HepG2 (cell line): ENCODE data around the gene ARHGAP33. TPM values are rescaled to one million over a fixed set of nuclear protein-coding genes. Genes with fewer than 3 reads are reported as not detected.
A peak's percentile ranks its signal among the peaks of the same experiment; 100 is the strongest.

Experiments
- ATAC-seq: fragments of 200-7000 bp; cut with Tn5 transposase; 3 replicates; pipeline ENCODE4 v1.9.1; 2020; ENCODE audit warnings: mild to moderate bottlenecking, moderate library complexity
- BruUV-seq: library from RNA; stranded (reverse); fragments of 400-500 nt; replicated peaks from 2 replicates; lab custom pipeline; 2021; lab: Mats Ljungman, UMichigan
- CTCF ChIA-PET: fragments of 300-600 bp; formaldehyde crosslinking; extraction: SDS; loops from one replicate; lab custom pipeline; 2021; ENCODE audit warnings: low total read pairs, inconsistent platforms, low intra/inter-chr PET ratio; lab: Yijun Ruan, JAX
- POLR2A ChIA-PET: fragments of 350-600 bp; sonication (Branson Sonifier 250); formaldehyde crosslinking; loops from one replicate; lab custom pipeline; 2020; ENCODE audit warnings: antibody characterized with exemption, inconsistent platforms; lab: Yijun Ruan, JAX
- DNase-seq: peaks from one replicate; pipeline ENCODE4 v3.0.0-alpha.2; 2015; ENCODE audit warnings: low spot score
- FAIRE-seq: peaks from 3 replicates; lab custom pipeline; 2011; peaks lifted over from hg19 to GRCh38; lab: Jason Lieb, UNC
- H2AFZ ChIP-seq: one replicate; pipeline ENCODE4 v1.6.1; 2011; ENCODE audit warnings: low read length, inconsistent platforms
- H3K27ac ChIP-seq: fragments of 300-600 bp; 3 replicates; pipeline ENCODE4 v1.8.0; 2011; ENCODE audit warnings: mixed run types, mild to moderate bottlenecking, mixed read lengths, low read length, inconsistent platforms; ENCODE audit not compliant: insufficient read depth; ENCODE audit errors: extremely low read length
- H3K27me3 ChIP-seq, 2 experiments: fragments of 200-600 bp in 1 of 2; 2 replicates in 1 of 2; 3 replicates in 1 of 2; pipeline versions ENCODE4 v1.6.0 to v1.8.0; 2011; ENCODE audit warnings: low read length in 2 of 2, mild to moderate bottlenecking in 2 of 2, moderate library complexity in 2 of 2, inconsistent platforms in 1 of 2; ENCODE audit not compliant: insufficient read depth in 2 of 2, control insufficient read depth in 1 of 2
- H3K36me3 ChIP-seq, 2 experiments: fragments of 200-600 bp in 1 of 2; replicated peaks in 1 of 2; 2 replicates in 1 of 2; 3 replicates in 1 of 2; pipeline versions ENCODE4 v1.5.1 to v1.8.0; 2011; ENCODE audit warnings: low read length in 2 of 2, inconsistent platforms in 1 of 2; ENCODE audit not compliant: insufficient read depth in 2 of 2, control insufficient read depth in 1 of 2
- H3K4me1 ChIP-seq: 2 replicates; pipeline ENCODE4 v1.5.1; 2012; ENCODE audit warnings: low read length, inconsistent platforms; ENCODE audit not compliant: insufficient read depth
- H3K4me2 ChIP-seq: 2 replicates; pipeline ENCODE4 v1.6.0; 2011; ENCODE audit warnings: low read depth, low read length, inconsistent platforms
- H3K4me3 ChIP-seq, 3 experiments: fragments of 200-600 bp in 1 of 3; sonication (generic), shearing (Covaris generic) in 1 of 3; replicated peaks in 1 of 3; 2 replicates each; pipeline ENCODE4 v1.5.1; 2011 to 2016; ENCODE audit warnings: low read length in 3 of 3, inconsistent platforms in 2 of 3, low read depth in 2 of 3, mild to moderate bottlenecking in 2 of 3, control low read depth in 1 of 3, mixed read lengths in 1 of 3; ENCODE audit not compliant: insufficient read depth in 1 of 3
- H3K79me2 ChIP-seq: one replicate; pipeline ENCODE4 v1.6.1; 2011; ENCODE audit warnings: low read length, inconsistent platforms; ENCODE audit not compliant: insufficient read depth
- H3K9ac ChIP-seq: 2 replicates; pipeline ENCODE4 v1.6.0; 2011; ENCODE audit warnings: mild to moderate bottlenecking, low read depth, low read length, inconsistent platforms; ENCODE audit not compliant: insufficient read depth
- H3K9me3 ChIP-seq: 2 replicates; pipeline ENCODE4 v1.5.1; 2012; ENCODE audit warnings: mild to moderate bottlenecking, low read length
- H4K20me1 ChIP-seq: 2 replicates; pipeline ENCODE4 v1.6.0; 2011; ENCODE audit warnings: inconsistent platforms, mild to moderate bottlenecking, low read length, moderate library complexity; ENCODE audit not compliant: insufficient read depth
- AGO2 ChIP-seq: fragments of 200-400 bp; formaldehyde crosslinking; optimal IDR thresholded peaks from 2 replicates; pipeline ENCODE3; 2017; ENCODE audit warnings: mild to moderate bottlenecking, low read depth, low read length, moderate library complexity
- NAIF1 ChIP-seq: sonication (generic); formaldehyde crosslinking; IDR thresholded peaks from 2 replicates; pipeline ENCODE4 v1.5.0; 2020; ENCODE audit warnings: mild to moderate bottlenecking, missing genetic modification reagents, borderline replicate concordance
- NFYC ChIP-seq: IDR thresholded peaks from 2 replicates; pipeline ENCODE4 v1.6.1; 2016; ENCODE audit warnings: missing genetic modification reagents, missing compliant biosample characterization
- PAF1 ChIP-seq: IDR thresholded peaks from 2 replicates; pipeline ENCODE4 v1.6.1; 2016; ENCODE audit warnings: missing genetic modification reagents, missing compliant biosample characterization
- SMC3 ChIP-seq: IDR thresholded peaks from 2 replicates; pipeline ENCODE4 v1.6.1; 2011; ENCODE audit warnings: low read length, improper control_type of control experiment
- SP5 ChIP-seq: IDR thresholded peaks from 2 replicates; pipeline ENCODE4 v1.6.1; 2016; ENCODE audit warnings: low read depth, borderline replicate concordance
- STAG1 ChIP-seq: sonication (generic); formaldehyde crosslinking; IDR thresholded peaks from 2 replicates; pipeline ENCODE4 v1.4.0; 2020; ENCODE audit warnings: missing genetic modification reagents
- ZFP1 ChIP-seq: IDR thresholded peaks from 2 replicates; pipeline ENCODE4 v1.6.1; 2016
- ZNF3 ChIP-seq: IDR thresholded peaks from 2 replicates; pipeline ENCODE4 v1.7.0; 2017; ENCODE audit warnings: inconsistent platforms
- ZNF678 ChIP-seq: sonication (generic); formaldehyde crosslinking; IDR thresholded peaks from 2 replicates; pipeline ENCODE4 v1.4.0; 2020; ENCODE audit warnings: mild to moderate bottlenecking, missing genetic modification reagents
- WGBS: methylation state at CpG from one replicate; pipeline ENCODE4 v1.1.6; 2017; ENCODE audit warnings: low lambda C conversion rate; 5-methylcytosine and 5-hydroxymethylcytosine counted together
- in situ Hi-C: cut with HindIII; loops from 2 replicates; pipeline ENCODE4 v1.10.0; 2017; ENCODE audit warnings: low pct_unique_long_range_greater_than_20kb; ENCODE audit not compliant: extremely low pct_ligation_motif_present
- intact Hi-C: fragments of 100-400 bp; cut with micrococcal nuclease; formaldehyde crosslinking; loops from one replicate; pipeline ENCODE4 v1.10.0; 2022; ENCODE audit not compliant: unreplicated experiment
- polyA plus RNA-seq, 8 experiments: library from polyadenylated mRNA; depleted of rRNA in 3 of 8; stranded (reverse) in 7 of 8; unstranded in 1 of 8; fragments of >200 nt; fragmentation: Illumina TruSeq in 4 of 8; extraction: Trizol in 4 of 8; gene quantifications; 2 replicates each; pipeline versions ENCODE4 v1.2.1 to v1.2.3, GENCODE V29; 2011 to 2016; ENCODE audit warnings: low read depth in 4 of 8, missing spikeins in 1 of 8, mixed read lengths in 1 of 8; ENCODE audit not compliant: insufficient read depth in 1 of 8
- total RNA-seq, 5 experiments: library from RNA; depleted of rRNA; stranded (reverse); fragments of >200 nt; fragmentation: Illumina TruSeq; extraction: Trizol; gene quantifications; 2 replicates each; pipeline ENCODE4 v1.2.3, GENCODE V29; 2016; ENCODE audit warnings: low read depth in 1 of 5
- TF ChIP-seq, protein P1 (sequence below): sonication (generic); formaldehyde crosslinking; IDR thresholded peaks from 2 replicates; pipeline ENCODE4 v1.5.0; 2020; ENCODE audit warnings: mild to moderate bottlenecking, missing genetic modification reagents, moderate library complexity
- TF ChIP-seq, protein P2 (sequence below): sonication (generic); formaldehyde crosslinking; IDR thresholded peaks from 2 replicates; pipeline ENCODE4 v1.8.0; 2022; ENCODE audit warnings: mild to moderate bottlenecking, missing genetic modification reagents, moderate library complexity
- TF ChIP-seq, protein P3 (sequence below): sonication (generic); formaldehyde crosslinking; IDR thresholded peaks from 2 replicates; pipeline ENCODE4 v1.4.0; 2020; ENCODE audit warnings: missing genetic modification reagents

ARHGAP33 gene
- total and polyA plus RNA-seq, 2 of the 13 experiments (the other 11 are each of a cell fraction or from before 2014, with no cell fraction given), result 1.3 to 2.7 TPM

DNA sequence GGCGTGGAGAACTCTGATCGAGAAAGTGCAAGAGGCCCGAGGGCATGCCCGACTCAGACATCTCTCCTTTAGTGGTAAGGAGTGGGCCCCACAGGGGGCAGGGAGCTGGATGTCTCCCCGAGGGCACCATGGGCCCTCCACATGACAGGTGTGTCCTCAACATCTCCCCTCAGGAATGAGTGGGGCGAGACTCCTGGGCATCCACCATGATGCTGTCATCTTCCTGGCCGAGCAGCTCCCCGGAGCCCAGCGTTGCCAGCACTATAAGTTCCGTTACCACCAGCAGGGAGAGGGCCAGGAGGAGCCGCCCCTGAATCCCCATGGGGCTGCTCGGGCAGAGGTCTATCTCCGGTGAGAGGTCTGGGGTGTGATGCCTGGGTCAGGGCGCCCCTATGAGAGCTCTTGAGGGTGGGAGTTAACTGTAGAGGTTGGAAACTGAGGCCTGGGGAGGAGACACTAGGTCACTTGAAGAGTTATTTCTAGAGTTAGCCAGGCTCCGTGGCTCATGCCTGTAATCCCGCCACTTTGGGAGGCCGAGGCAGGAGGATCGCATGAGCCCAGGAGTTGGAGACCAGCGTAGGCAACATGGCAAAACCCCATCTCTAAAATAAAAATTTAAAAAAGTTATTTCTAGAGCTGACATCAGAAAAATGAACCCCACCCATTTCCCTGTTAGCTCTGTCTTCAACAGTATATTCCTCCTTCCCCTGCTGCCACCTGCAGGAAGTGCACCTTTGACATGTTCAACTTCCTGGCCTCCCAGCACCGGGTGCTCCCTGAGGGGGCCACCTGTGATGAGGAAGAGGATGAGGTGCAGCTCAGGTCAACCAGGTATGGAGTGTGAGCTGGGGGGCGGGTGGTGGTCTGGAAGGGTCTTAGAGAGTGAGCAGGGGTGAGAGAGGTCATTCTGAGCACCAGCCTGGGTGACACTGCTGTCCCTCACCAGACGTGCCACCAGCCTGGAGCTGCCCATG lies 38.2 kb upstream of the ARHGAP33 start:
- Histone ChIP-seq H2AFZ (no peak overlapping the region), H3K9ac (no peak overlapping the region)
- CTCF ChIA-PET, result interaction anchor here (1.7 kb wide), 1 partner anchor 43 kb away, joined by 5 read pairs; no protein-coding TSS in a partner anchor
- TF ChIP-seq PAF1 (CRISPR knock-in tag), result no peak
- TF ChIP-seq SMC3, result peak; percentile 10; the same call in 1 of the 2 replicates
- TF ChIP-seq, protein P1, sequence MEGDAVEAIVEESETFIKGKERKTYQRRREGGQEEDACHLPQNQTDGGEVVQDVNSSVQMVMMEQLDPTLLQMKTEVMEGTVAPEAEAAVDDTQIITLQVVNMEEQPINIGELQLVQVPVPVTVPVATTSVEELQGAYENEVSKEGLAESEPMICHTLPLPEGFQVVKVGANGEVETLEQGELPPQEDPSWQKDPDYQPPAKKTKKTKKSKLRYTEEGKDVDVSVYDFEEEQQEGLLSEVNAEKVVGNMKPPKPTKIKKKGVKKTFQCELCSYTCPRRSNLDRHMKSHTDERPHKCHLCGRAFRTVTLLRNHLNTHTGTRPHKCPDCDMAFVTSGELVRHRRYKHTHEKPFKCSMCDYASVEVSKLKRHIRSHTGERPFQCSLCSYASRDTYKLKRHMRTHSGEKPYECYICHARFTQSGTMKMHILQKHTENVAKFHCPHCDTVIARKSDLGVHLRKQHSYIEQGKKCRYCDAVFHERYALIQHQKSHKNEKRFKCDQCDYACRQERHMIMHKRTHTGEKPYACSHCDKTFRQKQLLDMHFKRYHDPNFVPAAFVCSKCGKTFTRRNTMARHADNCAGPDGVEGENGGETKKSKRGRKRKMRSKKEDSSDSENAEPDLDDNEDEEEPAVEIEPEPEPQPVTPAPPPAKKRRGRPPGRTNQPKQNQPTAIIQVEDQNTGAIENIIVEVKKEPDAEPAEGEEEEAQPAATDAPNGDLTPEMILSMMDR (CRISPR knock-in tag), result peak; percentile 24; the same call in 1 of the 2 replicates
- TF ChIP-seq AGO2, result peak; percentile 57
- TF ChIP-seq, protein P2, sequence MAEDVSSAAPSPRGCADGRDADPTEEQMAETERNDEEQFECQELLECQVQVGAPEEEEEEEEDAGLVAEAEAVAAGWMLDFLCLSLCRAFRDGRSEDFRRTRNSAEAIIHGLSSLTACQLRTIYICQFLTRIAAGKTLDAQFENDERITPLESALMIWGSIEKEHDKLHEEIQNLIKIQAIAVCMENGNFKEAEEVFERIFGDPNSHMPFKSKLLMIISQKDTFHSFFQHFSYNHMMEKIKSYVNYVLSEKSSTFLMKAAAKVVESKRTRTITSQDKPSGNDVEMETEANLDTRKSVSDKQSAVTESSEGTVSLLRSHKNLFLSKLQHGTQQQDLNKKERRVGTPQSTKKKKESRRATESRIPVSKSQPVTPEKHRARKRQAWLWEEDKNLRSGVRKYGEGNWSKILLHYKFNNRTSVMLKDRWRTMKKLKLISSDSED (CRISPR knock-in tag), result no peak
- TF ChIP-seq ZNF3, result no peak
- no peak for TF ChIP-seq ZFP1 (CRISPR knock-in tag)
- no peak for TF ChIP-seq ZNF678 (CRISPR knock-in tag)
- no peak for TF ChIP-seq NFYC (CRISPR knock-in tag)
- no peak for TF ChIP-seq STAG1 (CRISPR knock-in tag)
- TF ChIP-seq NAIF1 (CRISPR knock-in tag), result no peak
- TF ChIP-seq, protein P3, sequence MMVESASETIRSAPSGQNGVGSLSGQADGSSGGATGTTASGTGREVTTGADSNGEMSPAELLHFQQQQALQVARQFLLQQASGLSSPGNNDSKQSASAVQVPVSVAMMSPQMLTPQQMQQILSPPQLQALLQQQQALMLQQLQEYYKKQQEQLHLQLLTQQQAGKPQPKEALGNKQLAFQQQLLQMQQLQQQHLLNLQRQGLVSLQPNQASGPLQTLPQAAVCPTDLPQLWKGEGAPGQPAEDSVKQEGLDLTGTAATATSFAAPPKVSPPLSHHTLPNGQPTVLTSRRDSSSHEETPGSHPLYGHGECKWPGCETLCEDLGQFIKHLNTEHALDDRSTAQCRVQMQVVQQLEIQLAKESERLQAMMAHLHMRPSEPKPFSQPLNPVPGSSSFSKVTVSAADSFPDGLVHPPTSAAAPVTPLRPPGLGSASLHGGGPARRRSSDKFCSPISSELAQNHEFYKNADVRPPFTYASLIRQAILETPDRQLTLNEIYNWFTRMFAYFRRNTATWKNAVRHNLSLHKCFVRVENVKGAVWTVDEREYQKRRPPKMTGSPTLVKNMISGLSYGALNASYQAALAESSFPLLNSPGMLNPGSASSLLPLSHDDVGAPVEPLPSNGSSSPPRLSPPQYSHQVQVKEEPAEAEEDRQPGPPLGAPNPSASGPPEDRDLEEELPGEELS (CRISPR knock-in tag), result no peak
- TF ChIP-seq SP5 (CRISPR knock-in tag), result no peak
- TF ChIP-seq, all 625 proteins: peak for 3
- Histone ChIP-seq H3K36me3 (peaks cover 23 to 62% of the 10 kb centered on the region in 2 experiments; a peak in 4 of 5 replicates), H3K9me3 (no peaks in the 10 kb centered on the region), H3K4me1 (peaks cover 18% of the 10 kb centered on the region), H3K4me2 (no peak overlapping the region), H3K4me3 (no peak overlapping the region), H3K27me3 (no peaks in the 10 kb centered on the region), H3K27ac (no peak overlapping the region), H3K79me2 (no peaks in the 10 kb centered on the region), H4K20me1 (no peaks in the 10 kb centered on the region)
- WGBS, result 97% methylated on average over 16 of the region's 22 CpGs
- in situ Hi-C loops (no loop called here), intact Hi-C loops (no loop called here)
- DNase-seq (no peak), ATAC-seq (no peak), FAIRE-seq (peak; percentile 26)
- POLR2A ChIA-PET, result interaction anchor here (1.1 to 4.6 kb wide), 3 partner anchors 11 to 17 kb away, joined by 3 to 69 read pairs (median 7); partner anchors contain the start of gene LIN37
- no TSS peak for BruUV-seq
